SJSA1 (cell line): Measurements from ENCODE around the gene ROGDI. TPM values are rescaled to one million over a fixed set of nuclear protein-coding genes. Genes with fewer than 3 reads are reported as not detected.

Source experiments
- DNase-seq, 2 experiments: peaks; one replicate each; pipeline ENCODE4 v3.0.0-alpha.2; 2015 to 2020; ENCODE audit warnings: low spot score in 2 of 2, low read depth in 1 of 2
- H3K27ac ChIP-seq: fragments of 250-450 bp; sonication (Bioruptor Pico); 2 replicates; pipeline ENCODE4 v1.5.1; 2020; ENCODE audit warnings: mild to moderate bottlenecking, moderate library complexity
- H3K27me3 ChIP-seq: fragments of 250-450 bp; sonication (Bioruptor Pico); replicated peaks from 2 replicates; pipeline ENCODE4 v1.5.1; 2020; ENCODE audit warnings: mild to moderate bottlenecking, moderate library complexity
- H3K36me3 ChIP-seq: fragments of 250-450 bp; sonication (Bioruptor Pico); 2 replicates; pipeline ENCODE4 v1.5.1; 2020; ENCODE audit warnings: mild to moderate bottlenecking
- H3K4me1 ChIP-seq: fragments of 250-450 bp; sonication (Bioruptor Pico); replicated peaks from 2 replicates; pipeline ENCODE4 v1.6.1; 2021; ENCODE audit warnings: mild to moderate bottlenecking
- H3K4me3 ChIP-seq: fragments of 250-450 bp; sonication (Bioruptor Pico); 2 replicates; pipeline ENCODE4 v1.5.1; 2020; ENCODE audit warnings: mild to moderate bottlenecking
- H3K9me3 ChIP-seq: fragments of 250-450 bp; sonication (Bioruptor Pico); replicated peaks from 2 replicates; pipeline ENCODE4 v1.5.1; 2020; ENCODE audit warnings: mild to moderate bottlenecking
- total RNA-seq: library from RNA; depleted of rRNA; stranded (reverse); fragments of >200 nt; shearing (Covaris generic); gene quantifications from 2 replicates; pipeline ENCODE4 v1.2.3, GENCODE V29; 2014

The ROGDI gene
- total RNA-seq, 1 experiment from 2014 or later, result 15.1 TPM

DNA sequence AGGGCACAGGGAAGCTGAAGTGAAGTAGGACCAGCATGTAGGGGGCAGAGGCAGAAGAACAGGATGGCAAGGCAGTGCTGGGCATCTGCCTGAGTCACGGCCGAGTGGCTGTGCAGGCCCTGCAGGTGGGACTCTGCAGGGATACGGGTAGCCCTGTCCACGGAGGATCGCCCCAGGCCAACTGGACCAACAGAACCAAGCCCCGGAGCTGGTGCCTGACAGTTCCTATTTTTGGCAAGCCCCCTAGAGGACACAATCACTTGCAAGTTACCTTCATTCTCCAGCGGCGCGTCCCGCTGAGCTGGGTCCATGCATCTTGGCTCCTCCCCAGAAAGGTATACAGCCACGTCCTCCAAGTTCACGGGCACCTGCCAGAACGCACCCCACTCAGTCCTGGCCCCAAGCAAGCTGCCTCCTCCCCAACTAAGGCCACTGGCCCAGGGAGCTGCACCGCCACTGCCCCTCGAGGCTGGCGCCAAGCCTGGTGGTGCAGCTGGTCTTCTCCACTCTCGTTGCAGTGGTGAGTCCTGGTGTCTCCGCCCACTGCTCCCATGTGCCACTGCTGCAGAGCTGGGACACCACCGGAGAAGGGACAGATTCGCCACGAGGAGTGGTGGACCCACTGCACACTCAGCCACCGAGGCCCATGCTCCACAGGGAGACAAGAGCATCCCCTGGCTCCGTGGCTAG lies 42.1 kb downstream of the ROGDI start:
- Histone ChIP-seq H3K27me3 (no peaks in the 10 kb centered on the region), H3K4me1 (no peaks in the 10 kb centered on the region), H3K36me3 (peaks cover 84% of the 10 kb centered on the region), H3K9me3 (no peaks in the 10 kb centered on the region), H3K27ac (no peak overlapping the region), H3K4me3 (no peak overlapping the region)
- no peak for DNase-seq

DNA sequence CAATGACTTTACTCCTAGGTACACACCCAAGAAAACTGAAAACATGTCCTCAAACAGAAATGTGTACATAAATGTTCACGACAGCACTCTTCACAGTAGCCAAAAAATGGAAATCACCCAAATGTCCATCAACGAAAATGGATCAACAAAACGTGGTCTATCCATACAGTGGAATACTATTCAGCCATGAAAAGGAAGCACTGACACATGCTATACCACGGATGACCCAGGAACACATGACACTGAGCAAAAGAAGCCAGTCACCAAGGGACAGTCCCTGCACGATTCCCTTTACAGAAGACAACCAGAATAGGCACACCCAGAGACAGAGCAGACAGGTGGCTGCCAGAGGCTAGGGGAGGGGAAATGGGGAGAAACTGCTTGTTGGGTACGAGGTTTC lies 46.7 kb downstream of the ROGDI start:
- no peak overlapping the region for H3K27ac ChIP-seq
- H3K27me3 ChIP-seq, result no peaks in the 10 kb centered on the region
- H3K4me3 ChIP-seq, result no peak overlapping the region
- H3K9me3 ChIP-seq, result no peaks in the 10 kb centered on the region
- no peaks in the 10 kb centered on the region for H3K4me1 ChIP-seq
- no peak for DNase-seq
- H3K36me3 ChIP-seq, result peaks cover 89% of the 10 kb centered on the region

DNA sequence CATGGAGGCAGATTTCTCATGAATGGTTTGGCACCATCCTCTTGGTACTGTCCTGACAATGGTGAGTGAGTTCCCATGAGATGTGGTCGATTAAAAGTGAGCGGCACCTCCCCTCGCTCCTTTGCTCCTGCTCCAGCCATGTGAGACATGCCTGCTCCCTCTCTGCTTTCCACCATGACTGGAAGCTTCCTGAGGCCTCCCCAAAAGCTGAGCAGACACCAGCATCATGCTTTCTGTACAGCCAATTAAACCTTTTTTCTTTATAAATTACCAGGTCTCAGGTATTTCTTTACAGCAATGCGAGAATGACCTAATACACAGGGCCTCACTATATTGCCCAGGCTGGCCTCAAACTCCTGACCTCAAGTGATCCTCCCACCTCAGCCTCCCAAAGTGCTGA lies 47.6 kb downstream of the ROGDI start:
- H3K36me3 ChIP-seq, result peaks cover 83% of the 10 kb centered on the region
- H3K9me3 ChIP-seq, result no peaks in the 10 kb centered on the region

DNA sequence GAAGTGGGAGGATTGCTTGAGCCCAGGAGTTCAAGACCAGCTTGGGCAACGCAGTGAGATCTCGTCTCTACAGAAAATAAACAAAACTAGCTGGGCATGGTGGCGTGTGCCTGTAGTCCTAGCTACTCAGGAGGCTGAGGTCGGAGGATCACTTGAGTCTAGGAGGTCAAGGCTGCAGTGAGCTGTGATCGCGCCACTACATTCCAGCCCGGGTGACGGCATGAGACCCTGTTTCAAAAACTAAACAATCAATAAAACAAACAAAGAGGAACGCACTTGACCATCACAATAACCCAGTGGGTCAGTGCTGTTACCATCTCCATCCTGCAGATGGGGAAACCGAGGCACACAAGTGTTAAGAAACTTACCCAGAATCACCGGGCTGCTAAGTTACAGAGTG lies 49.2 kb downstream of the ROGDI start:
- peaks cover 77% of the 10 kb centered on the region for H3K36me3 ChIP-seq
- no peaks in the 10 kb centered on the region for H3K9me3 ChIP-seq
- no peak for DNase-seq
- no peak overlapping the region for H3K27ac ChIP-seq
- H3K4me1 ChIP-seq, result no peaks in the 10 kb centered on the region
- no peak overlapping the region for H3K4me3 ChIP-seq
- H3K27me3 ChIP-seq, result no peaks in the 10 kb centered on the region

More for the DNA sequence above, 47.6 kb downstream of the ROGDI start:
- Histone ChIP-seq H3K4me1 (no peaks in the 10 kb centered on the region), H3K27ac (no peak overlapping the region), H3K27me3 (no peaks in the 10 kb centered on the region), H3K4me3 (no peak overlapping the region)
- DNase-seq, result no peak

DNA sequence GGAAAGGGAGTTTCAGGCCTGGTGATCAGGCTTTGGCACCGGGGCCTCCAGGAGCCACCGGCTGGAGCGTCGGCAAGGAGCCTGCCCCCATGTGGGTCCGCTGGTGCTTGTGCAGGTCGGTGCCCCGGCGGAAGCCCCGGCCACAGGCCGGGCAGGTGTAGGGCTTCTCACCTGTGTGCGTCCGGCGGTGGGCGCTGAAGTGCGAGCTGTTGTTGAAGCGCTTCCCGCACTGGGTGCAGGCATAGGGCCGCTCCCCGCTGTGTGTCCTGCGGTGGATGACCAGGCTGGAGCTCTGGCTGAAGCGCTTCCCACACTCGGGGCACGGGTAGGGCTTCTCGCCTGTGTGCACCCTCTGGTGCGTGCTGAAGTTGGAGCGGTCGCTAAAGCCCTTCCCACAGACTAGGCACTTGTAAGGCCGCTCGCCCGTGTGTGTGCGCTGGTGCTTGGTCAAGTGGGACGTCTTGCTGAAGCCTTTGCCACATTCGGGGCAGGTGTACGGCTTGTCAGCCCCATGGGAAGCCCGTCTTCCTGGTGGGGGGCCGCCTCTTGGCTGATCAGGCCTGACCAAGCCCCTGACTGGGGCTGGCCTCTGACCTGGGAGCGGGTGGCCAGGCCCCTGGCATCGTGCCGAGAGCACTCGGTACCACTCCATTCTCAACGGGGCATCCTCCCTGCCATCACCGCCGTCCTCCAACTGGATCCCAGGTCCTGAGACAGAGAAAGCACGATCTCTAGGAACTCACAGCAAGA lies 49.9 kb downstream of the ROGDI start:
- H3K9me3 ChIP-seq, result no peaks in the 10 kb centered on the region
- no peak for DNase-seq
- peaks cover 71% of the 10 kb centered on the region for H3K36me3 ChIP-seq
- no peak overlapping the region for H3K4me3 ChIP-seq
- H3K27ac ChIP-seq, result no peak overlapping the region
- H3K4me1 ChIP-seq, result no peaks in the 10 kb centered on the region
- no peaks in the 10 kb centered on the region for H3K27me3 ChIP-seq

DNA sequence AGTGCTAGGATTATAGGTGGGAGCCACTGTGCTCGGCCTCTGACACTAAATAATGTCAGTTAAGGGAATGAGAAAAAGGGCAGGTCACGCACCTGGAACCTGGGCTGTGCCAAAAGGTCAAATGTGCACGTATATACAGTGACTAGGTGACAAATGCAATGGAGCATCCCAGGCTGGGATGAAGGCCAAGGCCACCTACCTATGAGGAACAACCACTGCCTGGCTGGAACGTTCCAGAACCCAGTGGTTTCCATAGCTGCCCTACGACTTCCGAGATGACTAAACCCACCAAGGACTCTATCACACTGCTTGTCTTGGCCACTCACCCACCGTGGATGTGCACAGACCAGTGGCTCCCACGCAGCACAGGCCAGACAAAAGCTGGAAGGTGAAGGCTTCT lies 51.5 kb downstream of the ROGDI start:
- no peaks in the 10 kb centered on the region for H3K4me1 ChIP-seq
- no peaks in the 10 kb centered on the region for H3K9me3 ChIP-seq
- H3K4me3 ChIP-seq, result no peak overlapping the region
- DNase-seq, result no peak
- H3K27me3 ChIP-seq, result no peaks in the 10 kb centered on the region
- H3K36me3 ChIP-seq, result peaks cover 57% of the 10 kb centered on the region
- H3K27ac ChIP-seq, result no peak overlapping the region

DNA sequence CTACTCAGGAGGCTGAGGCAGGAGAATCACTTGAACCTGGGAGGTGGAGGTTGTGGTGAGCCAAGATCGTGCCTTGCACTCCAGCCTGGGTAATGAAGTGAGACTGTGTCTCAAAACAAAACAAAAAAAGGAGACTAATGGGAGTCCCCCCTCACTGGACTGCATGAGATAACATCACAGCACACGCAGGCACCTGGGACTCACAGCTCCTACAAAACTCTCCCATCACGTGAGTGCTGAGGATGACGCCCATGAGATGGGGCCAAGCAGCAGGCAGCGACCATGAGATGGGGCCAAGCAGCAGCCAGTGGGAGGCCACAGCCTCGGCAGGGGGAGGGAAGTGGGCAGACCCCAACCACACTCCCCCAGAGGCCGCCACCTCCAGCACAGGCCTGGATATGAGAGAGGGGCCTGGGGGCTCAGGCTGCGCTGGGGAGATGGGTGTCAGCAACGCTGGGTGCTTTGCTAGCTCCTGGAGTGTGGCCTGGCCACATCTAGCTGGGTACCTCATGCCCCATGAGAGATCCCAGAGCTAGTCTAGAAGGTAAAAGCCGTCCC lies 52.7 kb downstream of the ROGDI start:
- H3K36me3 ChIP-seq, result peaks cover 46% of the 10 kb centered on the region
- H3K27ac ChIP-seq, result no peak overlapping the region
- no peak for DNase-seq
- no peaks in the 10 kb centered on the region for H3K27me3 ChIP-seq
- H3K4me3 ChIP-seq, result no peak overlapping the region
- no peaks in the 10 kb centered on the region for H3K4me1 ChIP-seq
- no peaks in the 10 kb centered on the region for H3K9me3 ChIP-seq

DNA sequence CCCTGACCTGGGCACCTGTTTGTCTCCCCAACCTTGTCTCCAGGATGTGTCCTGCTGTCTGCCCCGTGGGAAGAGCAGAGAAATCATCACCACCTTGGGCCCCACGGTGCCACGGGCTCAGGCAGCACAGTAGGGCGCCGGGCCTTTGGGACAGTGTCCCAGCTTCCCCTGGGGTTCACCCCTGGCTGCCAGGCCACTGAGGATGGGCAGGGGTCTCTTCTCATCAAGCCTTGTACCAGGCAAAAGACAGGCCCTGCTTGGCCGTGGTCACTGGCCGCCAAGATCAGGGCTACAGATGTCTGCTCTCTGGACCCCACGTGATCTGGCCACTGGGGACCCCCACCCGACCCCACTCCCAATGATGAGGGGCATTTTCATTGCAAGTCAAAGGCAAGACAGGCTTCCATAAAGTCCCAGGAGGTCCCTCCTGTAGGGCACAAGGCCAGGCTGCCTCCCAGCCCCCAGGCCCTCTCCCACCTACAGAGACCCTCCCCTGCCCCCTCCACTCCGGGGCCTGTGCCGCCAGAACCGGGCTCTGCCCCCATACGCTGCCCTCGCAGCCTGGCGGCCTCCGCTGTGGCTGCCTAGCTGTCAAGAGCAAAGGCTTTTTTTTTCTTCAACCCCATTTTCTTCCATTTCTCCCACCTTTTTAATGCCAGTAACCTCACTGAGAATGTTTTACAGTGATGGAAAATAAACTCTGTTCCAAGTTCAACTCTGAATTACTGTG lies 53.6 kb downstream of the ROGDI start:
- no peak for DNase-seq
- Histone ChIP-seq H3K4me1 (no peaks in the 10 kb centered on the region), H3K36me3 (peaks cover 40% of the 10 kb centered on the region), H3K4me3 (no peak overlapping the region), H3K27ac (no peak overlapping the region), H3K27me3 (no peaks in the 10 kb centered on the region), H3K9me3 (no peaks in the 10 kb centered on the region)

DNA sequence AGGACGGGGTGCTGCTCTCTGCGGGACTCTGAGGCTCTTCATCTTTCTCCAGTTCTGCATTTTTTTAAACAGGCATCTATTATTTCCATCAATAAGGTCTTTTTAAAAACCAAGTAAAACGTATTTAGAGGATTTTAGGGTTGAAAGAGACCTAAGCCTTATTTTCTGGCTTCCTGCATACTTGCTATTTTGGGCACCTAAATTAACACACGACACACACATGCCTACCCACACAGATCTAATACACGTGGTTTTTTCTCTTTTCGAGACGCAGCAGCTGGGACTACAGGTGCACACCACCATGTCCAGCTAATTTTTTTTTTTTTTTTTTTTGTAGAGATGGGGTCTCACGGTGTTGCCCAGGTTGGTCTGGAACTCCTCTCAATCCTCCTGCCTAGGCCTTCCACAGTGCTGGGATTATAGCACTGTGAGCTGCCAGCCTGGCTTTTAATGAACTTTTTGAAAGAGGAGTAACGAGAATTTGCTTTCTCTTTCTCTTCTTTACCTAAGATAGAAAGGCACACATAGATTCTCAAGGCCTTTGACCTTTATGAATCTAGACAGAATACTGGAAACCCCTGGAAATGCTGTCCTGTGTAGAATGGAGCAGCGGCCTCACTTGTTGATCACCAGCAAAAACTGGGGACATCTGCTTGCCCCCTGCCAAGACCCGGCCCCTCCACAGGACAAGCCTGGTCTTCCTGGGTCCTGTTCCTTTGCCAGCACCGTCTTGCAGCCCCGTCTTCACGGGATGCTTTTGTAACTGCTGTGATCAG lies 54.3 kb downstream of the ROGDI start:
- H3K36me3 ChIP-seq, result peaks cover 32% of the 10 kb centered on the region
- H3K27ac ChIP-seq, result no peak overlapping the region
- H3K4me1 ChIP-seq, result no peaks in the 10 kb centered on the region
- no peak overlapping the region for H3K4me3 ChIP-seq
- H3K9me3 ChIP-seq, result no peaks in the 10 kb centered on the region
- DNase-seq, result no peak
- H3K27me3 ChIP-seq, result no peaks in the 10 kb centered on the region

DNA sequence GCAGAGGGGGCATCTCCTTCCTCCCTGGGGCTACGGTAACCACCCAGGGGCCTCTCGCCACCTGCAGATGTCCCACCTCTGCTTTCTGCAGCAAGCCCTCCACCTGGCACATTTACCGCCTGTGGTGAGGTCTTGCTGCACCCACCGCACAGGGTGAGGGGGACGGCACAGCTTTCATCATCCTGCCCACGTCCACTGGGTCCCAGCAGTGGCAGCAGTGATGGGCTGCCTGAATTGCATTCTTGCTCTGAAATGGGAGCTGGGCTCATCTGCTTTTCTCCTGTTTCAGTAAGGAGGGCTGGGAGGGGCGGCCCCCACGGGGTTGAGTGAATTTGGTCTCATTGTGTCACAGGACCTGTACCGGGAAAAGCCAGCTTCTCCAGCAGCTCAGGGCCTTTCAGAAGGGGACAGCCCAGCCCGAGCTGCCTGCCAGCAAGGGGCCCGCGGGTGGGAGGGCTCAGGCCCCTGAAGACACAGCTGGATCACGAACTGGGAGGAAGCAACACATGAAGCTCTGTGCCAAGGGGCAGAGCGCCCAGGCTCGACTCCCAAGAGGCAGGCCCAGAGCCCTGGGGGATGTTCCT lies 55.4 kb downstream of the ROGDI start:
- Histone ChIP-seq H3K36me3 (peaks cover 22% of the 10 kb centered on the region), H3K4me1 (no peaks in the 10 kb centered on the region)
- DNase-seq, result no peak

More for the DNA sequence above, 55.4 kb downstream of the ROGDI start:
- Histone ChIP-seq H3K9me3 (no peaks in the 10 kb centered on the region), H3K27ac (no peak overlapping the region), H3K27me3 (no peaks in the 10 kb centered on the region), H3K4me3 (no peak overlapping the region)
